ENCODE results near the gene PTPRN2.
"Not testable (repeated sequence)": the region's sequence is repeated elsewhere in the genome, so short reads cannot be mapped to it uniquely, and the experiment has no call there.

Gene PTPRN2

GRCh38 chr7:157900556-157900955 lies 687.1 kb downstream of the PTPRN2 start:
- DNase-seq, result no peak

GRCh38 chr7:157900011-157900410 lies 687.6 kb downstream of the PTPRN2 start:
- no peak for DNase-seq

DNA sequence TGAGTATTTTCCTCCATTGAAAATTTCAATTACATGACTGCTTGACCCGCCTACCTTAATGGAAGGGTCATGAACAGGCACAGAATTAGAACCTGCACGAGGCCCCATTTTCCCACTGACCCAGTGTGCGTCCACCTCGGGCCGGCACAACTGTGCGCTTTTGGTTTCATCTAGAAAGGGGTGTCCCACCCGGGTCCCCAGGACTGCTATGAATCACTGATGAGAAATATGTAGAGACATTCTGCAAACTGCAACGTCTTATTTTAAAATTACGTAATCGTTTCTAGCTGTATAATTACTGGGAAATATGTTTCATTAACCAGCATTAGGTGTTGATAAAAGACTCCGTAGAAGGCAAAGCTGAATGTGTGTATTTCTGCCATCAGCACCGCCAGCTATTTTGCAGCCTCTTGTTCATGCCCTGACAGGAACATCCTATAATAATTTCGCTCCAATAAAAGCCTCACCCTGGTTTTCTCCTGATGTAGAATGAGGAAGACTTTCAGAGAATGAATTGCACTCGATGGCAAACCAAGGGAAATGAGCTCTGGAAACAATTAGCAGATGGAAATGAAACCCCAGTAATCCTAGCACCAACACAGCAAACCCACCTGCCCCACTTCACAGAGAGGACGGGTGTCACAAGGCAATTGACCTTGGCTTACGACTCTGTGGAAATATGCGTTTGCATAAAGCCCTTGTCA lies 688.7 kb downstream of the PTPRN2 start:
- DNase-seq, result no peak

- DNase-seq, result no peak
Observed at GRCh38 chr7:157898261-157898660, 689.4 kb downstream of the PTPRN2 start.

DNA sequence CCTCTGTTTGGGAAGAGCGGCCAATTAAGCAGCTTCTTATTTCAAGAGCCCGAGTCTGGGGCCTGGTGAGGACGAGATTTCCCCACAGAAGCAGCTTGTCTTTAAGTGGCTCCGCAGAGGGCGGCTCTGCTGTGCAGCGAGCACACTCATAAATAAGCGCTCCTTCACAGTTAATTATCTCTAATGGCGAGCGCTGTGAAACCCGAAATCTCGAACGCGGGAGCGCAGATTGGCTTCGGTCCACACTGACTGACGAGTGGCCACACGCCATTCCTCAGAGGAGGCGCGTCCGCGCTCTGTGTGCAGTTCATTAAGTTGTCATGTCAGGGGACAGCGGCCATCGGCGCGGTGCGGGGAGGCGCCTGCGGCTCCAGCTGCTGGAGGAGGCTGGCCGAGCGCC lies 689.9 kb downstream of the PTPRN2 start:
- DNase-seq, result no peak

- DNase-seq, result no peak
Observed at GRCh38 chr7:157896774-157897555, 690.7 kb downstream of the PTPRN2 start.

- not testable (repeated sequence) for DNase-seq
Observed at GRCh38 chr7:157896376-157896675, 691.3 kb downstream of the PTPRN2 start.

- DNase-seq, result no peak
Observed at GRCh38 chr7:157895520-157896375, 691.9 kb downstream of the PTPRN2 start.

GRCh38 chr7:157895098-157895497 lies 692.5 kb downstream of the PTPRN2 start:
- DNase-seq, result not testable (repeated sequence)

- DNase-seq, result no peak
Observed at GRCh38 chr7:157893535-157894044, 694.0 kb downstream of the PTPRN2 start.

GRCh38 chr7:157892751-157893523 lies 694.7 kb downstream of the PTPRN2 start:
- DNase-seq, result no peak

GRCh38 chr7:157890921-157891401 lies 696.7 kb downstream of the PTPRN2 start:
- no peak for DNase-seq

DNA sequence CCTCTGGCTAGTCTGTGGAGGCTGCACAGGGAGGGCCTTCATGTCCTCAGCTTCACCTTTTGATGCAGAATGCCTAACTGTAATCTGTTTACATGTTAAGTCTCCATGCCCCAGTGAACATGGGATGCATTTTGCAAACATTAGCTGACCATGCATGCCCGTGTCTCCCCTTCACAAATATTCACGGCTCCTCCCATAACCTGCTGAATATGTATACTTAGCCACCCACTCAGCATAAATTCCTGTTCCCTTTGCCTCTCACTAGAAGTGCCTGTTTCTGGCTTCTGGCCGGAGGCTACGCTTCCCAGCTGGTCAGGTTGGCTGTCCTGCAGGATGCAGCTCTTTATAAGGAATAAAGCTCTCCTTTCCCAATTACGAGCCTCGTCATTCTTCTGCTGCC lies 698.1 kb downstream of the PTPRN2 start:
- no peak for DNase-seq

DNA sequence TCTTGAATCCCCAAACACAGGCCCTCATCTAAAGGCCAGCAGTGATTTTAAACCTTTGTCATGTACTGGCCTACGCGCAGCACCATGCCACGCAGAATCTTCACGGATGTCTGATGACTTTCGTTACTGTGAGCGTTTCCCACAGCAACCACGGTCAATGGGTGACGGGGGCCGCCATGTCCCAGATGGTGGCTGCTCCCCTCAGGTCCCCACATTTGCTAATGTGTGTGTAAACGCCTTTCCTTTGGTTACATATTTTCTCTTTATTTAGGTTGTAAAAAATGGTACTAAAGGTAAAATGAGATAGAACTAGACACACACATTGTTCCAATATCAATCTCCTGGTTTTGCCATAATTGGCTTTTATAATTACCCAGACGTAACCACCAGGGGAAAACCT lies 699.0 kb downstream of the PTPRN2 start:
- DNase-seq, result no peak

DNA sequence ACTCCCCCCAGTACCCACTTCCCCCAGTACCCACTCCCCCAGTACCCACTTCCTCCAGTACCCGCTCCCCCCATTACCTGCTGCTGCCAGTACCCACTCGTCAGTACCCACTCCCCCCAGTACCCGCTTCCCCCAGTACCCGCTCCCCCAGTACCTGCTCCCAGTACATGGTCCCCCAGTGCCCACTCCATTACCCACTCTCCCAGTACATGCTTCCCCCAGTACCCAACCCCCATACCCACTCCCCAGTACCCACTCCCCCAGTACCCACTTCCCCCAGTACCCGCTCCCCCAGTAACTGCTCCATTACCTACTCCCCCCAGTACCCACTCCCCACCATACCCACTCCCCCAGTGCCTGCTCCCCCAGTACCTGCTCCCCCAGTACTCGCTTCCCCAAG lies 700.2 kb downstream of the PTPRN2 start:
- DNase-seq, result no peak

- DNase-seq, result no peak
Observed at GRCh38 chr7:157886711-157887110, 700.9 kb downstream of the PTPRN2 start.

GRCh38 chr7:157886266-157886665 lies 701.4 kb downstream of the PTPRN2 start:
- no peak for DNase-seq

GRCh38 chr7:157885140-157885539 lies 702.5 kb downstream of the PTPRN2 start:
- no peak for DNase-seq

DNA sequence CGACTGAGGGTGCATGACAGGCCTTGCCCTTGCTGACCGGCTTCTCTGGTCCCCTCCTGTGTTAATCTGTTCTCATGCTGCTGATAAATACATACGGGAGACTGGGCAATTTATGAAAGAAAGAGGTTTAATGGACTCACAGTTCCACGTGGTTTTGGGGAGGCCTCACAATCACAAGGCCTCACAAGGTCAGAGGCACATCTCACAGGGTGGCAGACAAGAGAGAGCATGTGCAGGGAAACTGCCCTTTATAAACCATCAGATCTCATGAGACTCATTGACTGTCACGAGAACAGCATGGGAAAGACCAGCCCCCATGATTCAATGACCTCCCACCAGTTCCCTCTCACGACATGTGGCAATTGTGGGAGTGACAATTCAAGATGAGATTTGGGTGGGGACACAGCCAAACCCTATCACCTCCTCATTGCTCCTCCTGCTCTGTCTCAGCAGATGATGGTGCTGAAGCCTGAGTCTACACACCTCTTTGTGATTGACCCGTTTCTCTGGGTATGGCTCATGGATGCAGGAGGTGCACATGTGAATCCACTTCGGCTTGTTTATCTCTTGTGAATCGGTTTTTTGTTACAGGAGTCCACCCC lies 703.1 kb downstream of the PTPRN2 start:
- no peak for DNase-seq

GRCh38 chr7:157881048-157881771 lies 706.4 kb downstream of the PTPRN2 start:
- DNase-seq, result no peak

DNA sequence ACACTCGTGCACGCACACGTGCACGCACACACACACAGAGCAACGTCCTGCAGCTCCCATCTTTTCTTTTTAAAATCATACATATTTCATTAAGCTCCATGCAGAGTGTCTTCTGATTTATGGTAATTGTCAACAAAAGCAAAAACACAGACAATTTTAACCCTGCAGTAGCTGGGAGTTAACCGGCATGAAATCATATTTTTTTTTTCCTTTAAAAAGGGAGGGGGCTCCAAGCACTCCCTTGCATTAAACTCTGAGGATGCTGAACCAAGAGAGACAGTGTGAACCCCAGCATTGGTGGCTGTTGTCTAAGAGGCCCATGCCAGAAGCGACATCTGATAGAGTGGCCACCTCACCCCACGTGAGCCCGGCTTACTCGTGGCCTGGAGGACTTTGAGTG lies 708.2 kb downstream of the PTPRN2 start:
- no peak for DNase-seq
